GM12801 (cell line): ENCODE measurements around the gene GET3.

Experiments used
- CTCF ChIP-seq: IDR thresholded peaks from one replicate; pipeline ENCODE4 v1.5.1; 2011; ENCODE audit warnings: control low read depth; ENCODE audit not compliant: insufficient read length; ENCODE audit errors: extremely low read depth

GET3 gene

GRCh38 chr19:12730064-12730463, 7.2 kb upstream of the GET3 start:
- TF ChIP-seq CTCF: no peak

GRCh38 chr19:12731337-12731736, 6.0 kb upstream of the GET3 start:
- TF ChIP-seq CTCF: no peak

GRCh38 chr19:12733369-12734214, 3.7 kb upstream of the GET3 start:
- TF ChIP-seq CTCF: no peak

GRCh38 chr19:12737835-12738351, 596 bp downstream of the GET3 start:
- no peak for TF ChIP-seq CTCF

GRCh38 chr19:12745166-12745897, 8.0 kb downstream of the GET3 start:
- no peak for TF ChIP-seq CTCF

- TF ChIP-seq CTCF: no peak
Measured at GRCh38 chr19:12748489-12748888, 11.2 kb downstream of the GET3 start.

GRCh38 chr19:12749938-12750521, 12.7 kb downstream of the GET3 start:
- no peak for TF ChIP-seq CTCF
